GM13976 (cell line): Measurements from ENCODE around the gene ARHGEF26.

Experiments
- DNase-seq: peaks from one replicate; pipeline ENCODE4 v3.0.0; 2012; ENCODE audit warnings: low spot score
- CTCF ChIP-seq: IDR thresholded peaks from 2 replicates; pipeline ENCODE4 v1.5.1; 2012; ENCODE audit warnings: borderline replicate concordance, mild to moderate bottlenecking; ENCODE audit not compliant: insufficient read depth; ENCODE audit errors: extremely low read depth, missing control alignments, control extremely low read depth
- in situ Hi-C: fragments of 300-500 bp; cut with MboI; formaldehyde crosslinking; loops from one replicate; pipeline ENCODE4 v1.12.0; 2022; ENCODE audit warnings: low sequenced_read_pairs, mixed read lengths, inconsistent platforms; ENCODE audit not compliant: unreplicated experiment

ARHGEF26 gene

GRCh38 chr3:154301561-154301960 lies 180.4 kb downstream of the ARHGEF26 start:
- no peak for DNase-seq
- in situ Hi-C loops: loop anchor here (25.0 kb wide), 1 partner anchor 1586 kb away; no protein-coding TSS in a partner anchor
- no peak for TF ChIP-seq CTCF

- in situ Hi-C loops: loop anchor here (25.0 kb wide), 1 partner anchor 1583 kb away; no protein-coding TSS in a partner anchor
- TF ChIP-seq CTCF: no peak
- no peak for DNase-seq
Measured at GRCh38 chr3:154304116-154304786, 183.1 kb downstream of the ARHGEF26 start.

GRCh38 chr3:154304936-154305335 lies 183.7 kb downstream of the ARHGEF26 start:
- TF ChIP-seq CTCF: no peak
- DNase-seq: no peak
- in situ Hi-C loops: loop anchor here (25.0 kb wide), 1 partner anchor 1582 kb away; no protein-coding TSS in a partner anchor

- in situ Hi-C loops: loop anchor here (25.0 kb wide), 1 partner anchor 1580 kb away; no protein-coding TSS in a partner anchor
- DNase-seq: no peak
- no peak for TF ChIP-seq CTCF
Measured at GRCh38 chr3:154307363-154307762, 186.2 kb downstream of the ARHGEF26 start.
